Fibroblast of mammary gland (primary cell): ENCODE data around the gene NTMT2.
"Not testable (repeated sequence)": the region's sequence is repeated elsewhere in the genome, so short reads cannot be mapped to it uniquely, and the experiment has no call there.

ENCODE experiments used
- DNase-seq: peaks from one replicate; pipeline ENCODE4 v3.0.0-alpha.2; 2010; ENCODE audit warnings: low read depth
- H3K4me3 ChIP-seq: 2 replicates; pipeline ENCODE4 v1.5.1; 2011; ENCODE audit warnings: low read depth, mild to moderate bottlenecking, low read length, moderate library complexity; ENCODE audit not compliant: control insufficient read depth
- TF ChIP-seq, protein P1 (sequence below): conservative IDR thresholded peaks from 2 replicates; pipeline ENCODE4 v1.5.1; 2011; ENCODE audit warnings: low read depth, low read length, inconsistent platforms; ENCODE audit not compliant: control insufficient read depth, insufficient read depth

NTMT2 gene

DNA sequence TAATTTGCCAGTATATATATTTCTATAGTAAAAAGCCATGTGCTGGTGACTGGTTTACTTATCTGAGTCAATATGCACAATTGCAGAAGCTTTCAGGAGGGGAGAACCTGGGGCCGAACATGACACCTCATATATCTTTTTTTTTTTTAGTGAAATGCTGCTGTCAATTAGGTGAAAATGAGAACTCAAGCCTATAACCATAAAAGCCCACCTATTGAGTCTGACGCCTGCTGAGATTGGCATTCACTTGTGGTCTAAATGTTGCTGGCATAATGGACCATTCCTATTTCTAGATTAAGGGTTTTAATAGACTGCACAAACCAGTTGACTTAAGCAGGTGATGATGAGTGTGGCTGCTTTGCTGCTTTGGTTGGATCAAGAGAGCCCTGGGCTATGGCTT lies 10.8 kb downstream of the NTMT2 start:
- TF ChIP-seq, protein P1, sequence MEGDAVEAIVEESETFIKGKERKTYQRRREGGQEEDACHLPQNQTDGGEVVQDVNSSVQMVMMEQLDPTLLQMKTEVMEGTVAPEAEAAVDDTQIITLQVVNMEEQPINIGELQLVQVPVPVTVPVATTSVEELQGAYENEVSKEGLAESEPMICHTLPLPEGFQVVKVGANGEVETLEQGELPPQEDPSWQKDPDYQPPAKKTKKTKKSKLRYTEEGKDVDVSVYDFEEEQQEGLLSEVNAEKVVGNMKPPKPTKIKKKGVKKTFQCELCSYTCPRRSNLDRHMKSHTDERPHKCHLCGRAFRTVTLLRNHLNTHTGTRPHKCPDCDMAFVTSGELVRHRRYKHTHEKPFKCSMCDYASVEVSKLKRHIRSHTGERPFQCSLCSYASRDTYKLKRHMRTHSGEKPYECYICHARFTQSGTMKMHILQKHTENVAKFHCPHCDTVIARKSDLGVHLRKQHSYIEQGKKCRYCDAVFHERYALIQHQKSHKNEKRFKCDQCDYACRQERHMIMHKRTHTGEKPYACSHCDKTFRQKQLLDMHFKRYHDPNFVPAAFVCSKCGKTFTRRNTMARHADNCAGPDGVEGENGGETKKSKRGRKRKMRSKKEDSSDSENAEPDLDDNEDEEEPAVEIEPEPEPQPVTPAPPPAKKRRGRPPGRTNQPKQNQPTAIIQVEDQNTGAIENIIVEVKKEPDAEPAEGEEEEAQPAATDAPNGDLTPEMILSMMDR = no peak
- H3K4me3 ChIP-seq = no peak overlapping the region
- DNase-seq = no peak

DNA sequence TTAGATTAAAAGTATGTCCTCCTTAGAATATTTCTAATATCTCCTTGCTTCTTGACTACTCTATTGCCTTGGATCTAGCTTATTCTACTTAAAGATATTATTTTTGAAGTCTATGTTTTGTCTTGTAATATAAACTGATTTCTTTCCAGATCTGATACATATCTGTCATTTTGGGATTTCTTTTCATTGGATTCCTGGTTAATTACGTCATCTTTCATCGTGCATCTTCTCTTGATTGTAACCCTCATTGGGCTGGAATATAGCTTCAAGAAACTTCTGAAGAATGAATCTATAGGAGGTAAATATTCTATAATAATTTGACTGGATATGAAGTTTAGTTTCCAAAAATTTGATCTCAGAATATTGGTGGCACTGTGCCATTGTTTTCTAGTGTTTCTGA lies 12.1 kb downstream of the NTMT2 start:
- H3K4me3 ChIP-seq = no peak overlapping the region
- DNase-seq = no peak

DNA sequence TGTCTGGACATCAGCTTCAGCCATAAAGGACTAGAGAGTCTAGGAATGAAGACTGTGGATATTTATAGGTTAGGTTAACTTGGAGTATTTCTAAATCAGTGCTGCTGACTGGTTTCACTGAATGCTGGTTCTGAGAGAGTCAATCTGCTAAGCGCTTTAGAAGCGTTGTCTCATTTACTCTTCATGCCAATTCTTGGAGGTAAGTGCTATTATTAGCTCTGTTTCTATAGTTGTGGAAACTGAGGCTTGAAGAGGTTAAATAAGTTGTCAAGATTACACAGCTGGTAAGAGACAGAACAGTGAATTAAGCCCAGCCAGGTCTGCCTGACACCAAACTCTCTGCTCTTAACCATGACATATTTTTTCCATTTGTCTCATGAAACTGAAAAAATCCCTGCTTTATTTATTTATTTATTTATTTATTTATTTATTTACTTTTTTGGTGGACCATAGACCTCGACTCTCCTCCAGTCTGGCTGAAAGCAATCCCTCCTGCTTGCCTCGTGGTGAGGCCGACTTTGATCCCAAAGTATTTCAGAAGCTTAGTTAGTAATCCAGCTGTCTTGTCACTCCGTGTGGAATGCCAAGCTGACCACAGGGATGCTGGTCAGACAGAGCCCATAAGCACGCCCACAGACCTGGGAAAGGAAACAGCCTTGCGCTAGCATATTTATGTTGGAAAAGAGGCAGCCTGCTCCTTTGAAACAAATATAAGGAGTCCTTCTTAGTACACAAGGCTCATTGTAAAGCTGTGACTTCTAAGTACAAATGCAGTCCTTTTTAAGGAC lies 16.9 kb downstream of the NTMT2 start:
- no peak overlapping the region for H3K4me3 ChIP-seq
- DNase-seq = peak; percentile 97
- TF ChIP-seq, protein P1 = no peak

More for the DNA sequence above, 12.1 kb downstream of the NTMT2 start:
- TF ChIP-seq, protein P1 = no peak

DNA sequence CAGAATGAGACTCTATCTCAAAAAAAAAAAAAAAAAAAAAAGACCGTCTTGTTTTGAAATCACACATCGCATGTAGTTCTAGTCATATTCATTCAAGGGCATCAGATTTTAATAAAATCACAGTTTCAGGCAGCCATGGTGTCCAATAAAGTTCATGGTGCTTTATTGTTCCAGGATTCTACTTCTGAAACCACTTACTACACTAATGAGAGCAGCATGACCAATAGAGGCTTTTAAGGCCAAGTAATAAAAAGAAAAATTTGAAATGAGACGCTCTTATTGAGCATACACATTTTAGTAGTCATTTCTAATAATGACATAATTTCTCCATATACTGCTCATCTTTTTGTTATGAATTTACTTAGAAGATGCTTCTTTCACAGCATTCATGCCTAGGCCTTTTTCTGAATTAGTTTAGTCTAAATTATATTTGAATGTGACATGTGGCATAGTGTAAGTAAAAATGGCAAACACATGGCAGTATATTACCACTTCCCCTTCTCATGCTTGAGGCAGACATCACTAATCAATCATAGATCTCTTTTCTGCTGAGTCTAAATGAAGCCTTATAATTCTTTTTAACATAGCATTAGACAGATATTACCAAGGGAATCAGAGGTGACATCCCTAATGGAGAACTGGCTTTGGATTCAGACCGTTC lies 18.5 kb downstream of the NTMT2 start:
- no peak for DNase-seq
- TF ChIP-seq, protein P1 = no peak

DNA sequence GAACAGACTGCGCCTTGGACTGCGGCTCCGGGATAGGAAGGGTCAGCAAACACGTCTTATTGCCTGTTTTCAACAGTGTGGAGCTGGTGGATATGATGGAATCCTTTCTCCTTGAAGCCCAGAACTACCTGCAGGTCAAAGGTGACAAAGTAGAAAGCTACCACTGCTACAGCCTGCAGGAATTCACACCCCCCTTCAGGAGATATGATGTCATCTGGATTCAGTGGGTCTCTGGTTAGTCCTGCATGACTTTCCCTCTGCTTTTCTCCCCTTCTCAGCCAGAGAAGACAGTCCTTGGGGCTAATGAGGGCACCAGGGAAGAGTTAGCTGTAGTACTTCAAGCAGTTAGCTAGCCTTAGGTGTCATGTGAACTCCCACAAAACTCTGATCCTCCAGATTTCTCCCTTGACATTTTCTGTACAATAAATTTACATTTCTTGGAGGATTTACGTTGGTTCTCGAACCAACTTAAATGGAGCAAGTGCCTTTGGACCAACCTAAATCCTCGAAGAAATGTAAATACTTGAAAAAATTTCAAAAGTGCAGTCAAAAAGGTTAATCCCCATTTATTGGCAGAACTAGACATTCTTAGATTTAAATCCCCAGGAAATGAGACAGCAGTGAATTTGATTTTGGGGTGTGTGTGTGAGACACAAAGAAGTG lies 20.9 kb downstream of the NTMT2 start:
- TF ChIP-seq, protein P1 = no peak
- DNase-seq = no peak
- no peak overlapping the region for H3K4me3 ChIP-seq

More for the DNA sequence above, 18.5 kb downstream of the NTMT2 start:
- H3K4me3 ChIP-seq = no peak overlapping the region

DNA sequence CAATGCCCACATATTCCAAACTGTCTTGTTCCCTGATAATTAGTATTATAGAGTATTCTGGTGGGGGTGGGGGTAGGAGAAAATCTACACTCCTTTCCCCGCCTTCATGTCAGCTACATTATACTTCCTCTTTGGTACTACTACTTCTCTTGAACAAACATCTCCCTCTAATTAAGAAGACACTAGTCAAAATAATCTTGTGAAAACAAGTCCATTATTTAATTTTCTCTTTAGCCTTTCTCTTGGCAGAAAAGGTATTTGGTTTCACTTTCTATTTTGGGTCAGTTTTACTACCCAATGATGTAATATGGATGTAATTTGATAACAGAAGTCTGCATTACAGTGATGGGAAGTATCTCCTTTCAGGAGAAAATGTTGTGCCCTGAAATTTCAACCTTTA lies 22.5 kb downstream of the NTMT2 start:
- peak; percentile 59 for DNase-seq
- TF ChIP-seq, protein P1 = no peak
- no peak overlapping the region for H3K4me3 ChIP-seq

DNA sequence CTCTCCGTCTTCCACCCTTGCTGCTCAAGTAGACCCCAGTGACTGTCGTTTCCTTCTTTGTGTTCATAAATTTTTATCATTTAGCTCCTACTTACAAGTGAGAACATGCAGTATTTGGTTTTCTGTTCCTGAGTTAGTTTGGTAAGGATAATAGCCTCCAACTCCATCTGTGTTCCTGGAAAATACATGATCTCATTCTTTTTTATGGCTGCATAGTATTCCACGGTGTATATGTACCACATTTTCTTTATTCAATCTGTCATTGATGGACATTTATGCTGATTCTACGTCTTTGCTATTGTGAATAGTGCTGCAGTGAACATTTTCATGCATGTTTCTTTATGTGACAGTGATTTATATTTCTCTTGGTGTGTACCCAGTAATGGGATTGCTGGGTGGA lies 24.8 kb downstream of the NTMT2 start:
- not testable (repeated sequence) for DNase-seq

More for the DNA sequence above, 24.8 kb downstream of the NTMT2 start:
- not testable (repeated sequence) for H3K4me3 ChIP-seq
